Caki2 (cell line): ENCODE measurements around the gene PTBP1. TPM values are rescaled to one million over a fixed set of nuclear protein-coding genes. Genes with fewer than 3 reads are reported as not detected.

Experiments used
- DNase-seq: peaks from one replicate; pipeline ENCODE4 v3.0.0-alpha.2; 2015; ENCODE audit warnings: low read depth
- in situ Hi-C: cut with HindIII; loops from 2 replicates; pipeline ENCODE4 v1.10.0; 2016; ENCODE audit warnings: low sequenced_read_pairs, low pct_unique_long_range_greater_than_20kb, mixed read lengths
- total RNA-seq: library from RNA; depleted of rRNA; stranded (reverse); fragments of >200 nt; shearing (Covaris generic); gene quantifications from 2 replicates; pipeline ENCODE4 v1.2.3, GENCODE V29; 2014; ENCODE audit warnings: low replicate concordance

PTBP1 gene
- total RNA-seq, 1 experiment from 2014 or later: 182 TPM

DNA sequence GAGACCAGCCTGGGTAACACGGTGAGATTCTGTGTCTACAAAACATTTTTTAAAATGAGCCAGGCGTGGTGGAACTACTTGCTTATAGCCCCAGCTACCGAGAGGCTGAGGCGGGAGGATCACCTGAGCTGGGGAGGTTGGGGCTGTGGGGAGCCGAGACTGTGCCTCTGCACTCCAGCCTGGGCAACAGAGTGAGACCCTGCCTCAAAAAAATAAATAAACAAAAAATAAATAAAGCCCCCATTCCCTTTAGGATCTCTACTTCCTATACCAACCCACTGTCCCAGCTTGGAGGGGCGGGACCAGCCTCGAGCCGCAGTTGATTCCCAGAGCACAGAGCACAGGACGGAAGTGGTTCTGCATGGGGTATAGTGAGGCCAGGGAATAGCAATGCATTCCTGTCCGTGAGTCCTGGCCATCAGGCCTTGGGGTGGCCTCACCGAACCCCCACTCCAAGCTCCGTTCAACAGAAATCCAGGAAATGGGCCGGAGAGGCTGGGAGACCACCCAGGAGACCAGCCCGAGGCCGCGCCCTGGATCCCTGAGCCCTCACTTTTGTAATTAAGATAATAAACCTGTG, 4.9 kb upstream of the PTBP1 start:
- in situ Hi-C loops: no loop called here
- DNase-seq: no peak

DNA sequence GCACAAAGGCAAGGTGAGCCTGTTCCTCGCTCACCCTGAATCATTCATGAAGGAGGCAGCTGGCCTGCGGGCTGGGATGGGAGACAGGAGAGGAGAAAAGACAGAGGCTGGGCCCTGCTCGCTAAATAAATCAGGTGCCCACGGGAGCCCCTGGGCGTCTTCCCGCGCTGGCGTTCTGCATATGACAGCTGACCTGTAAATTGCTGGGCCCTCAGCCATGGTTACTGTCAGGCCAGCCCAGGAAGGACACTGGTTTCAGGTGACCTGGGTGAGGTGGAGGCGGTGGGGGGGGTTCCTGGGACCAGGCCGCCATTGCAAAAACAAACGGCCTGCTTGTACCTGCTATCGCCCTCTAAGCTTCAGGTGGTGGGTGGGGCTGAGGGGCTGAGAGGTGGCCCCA, 3.4 kb upstream of the PTBP1 start:
- in situ Hi-C loops: no loop called here
- DNase-seq: no peak

DNA sequence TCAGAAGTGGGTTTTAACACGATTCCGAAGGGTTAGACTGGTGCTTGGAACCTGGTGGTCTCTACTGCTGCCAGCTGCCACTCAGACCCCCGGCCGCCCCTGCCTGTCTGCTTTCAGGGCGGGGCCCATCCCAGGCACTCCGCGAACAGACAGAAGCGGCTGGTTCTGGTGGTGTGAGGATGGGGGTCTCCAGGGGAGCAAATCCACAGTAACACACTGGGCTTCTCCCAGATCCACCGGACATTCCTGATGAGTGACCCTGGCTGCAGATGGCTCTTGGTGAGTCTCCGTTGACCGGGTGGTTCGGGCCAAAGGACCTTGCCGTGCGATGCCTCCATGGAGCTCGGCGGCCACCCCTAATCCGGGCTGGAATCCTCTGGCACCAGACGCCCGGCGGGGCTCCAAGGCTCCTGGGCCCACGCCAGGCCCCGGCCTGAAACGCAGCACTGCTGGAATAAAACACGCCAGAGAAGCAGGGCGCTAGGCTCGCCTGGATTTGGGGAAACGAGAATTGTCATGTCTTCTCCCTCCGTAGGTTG, 2.1 kb upstream of the PTBP1 start:
- DNase-seq: no peak
- in situ Hi-C loops: no loop called here

DNA sequence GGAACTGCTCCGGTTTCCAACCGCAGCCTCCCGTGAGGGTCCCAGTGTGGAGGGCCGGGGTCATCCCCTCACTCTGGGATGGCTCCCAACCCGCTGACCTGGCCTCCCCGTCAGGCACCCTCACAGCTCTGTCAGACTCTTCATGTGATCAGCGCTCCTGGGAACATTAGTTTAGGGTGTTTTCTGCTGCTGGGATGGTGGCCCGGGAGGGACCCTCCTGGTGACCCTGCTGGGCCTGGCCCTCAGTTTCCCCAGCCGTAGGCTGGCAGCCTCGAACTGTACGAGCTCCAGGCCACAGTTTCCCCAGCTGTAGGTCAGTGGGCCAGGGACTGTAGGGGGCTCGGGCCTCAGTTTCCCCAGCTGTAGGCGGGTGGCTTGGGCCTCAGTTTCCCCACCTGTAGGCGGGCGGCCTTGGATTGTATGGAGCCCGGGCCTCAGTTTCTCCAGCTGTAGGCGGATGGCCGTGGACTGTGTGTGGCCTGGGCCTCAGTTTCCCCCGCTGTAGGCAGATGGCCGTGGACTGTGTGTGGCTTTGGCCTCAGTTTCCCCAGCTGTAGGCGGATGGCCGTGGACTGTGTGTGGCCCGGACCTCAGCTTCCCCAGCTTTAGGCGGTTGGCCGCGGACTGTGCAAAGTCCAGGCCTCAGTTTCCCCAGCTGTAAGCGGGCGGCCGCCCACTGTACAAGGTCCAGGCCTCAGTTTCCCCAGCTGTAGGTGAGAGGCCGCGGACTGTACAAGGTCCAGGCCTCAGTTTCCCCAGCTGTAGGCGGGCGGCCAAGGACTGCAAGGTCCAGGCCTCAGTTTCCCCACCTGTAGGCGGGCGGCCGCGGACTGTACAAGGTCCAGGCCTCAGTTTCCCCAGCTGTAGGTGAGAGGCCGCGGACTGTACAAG, 1.3 kb upstream of the PTBP1 start:
- DNase-seq: no peak
- in situ Hi-C loops: no loop called here

DNA sequence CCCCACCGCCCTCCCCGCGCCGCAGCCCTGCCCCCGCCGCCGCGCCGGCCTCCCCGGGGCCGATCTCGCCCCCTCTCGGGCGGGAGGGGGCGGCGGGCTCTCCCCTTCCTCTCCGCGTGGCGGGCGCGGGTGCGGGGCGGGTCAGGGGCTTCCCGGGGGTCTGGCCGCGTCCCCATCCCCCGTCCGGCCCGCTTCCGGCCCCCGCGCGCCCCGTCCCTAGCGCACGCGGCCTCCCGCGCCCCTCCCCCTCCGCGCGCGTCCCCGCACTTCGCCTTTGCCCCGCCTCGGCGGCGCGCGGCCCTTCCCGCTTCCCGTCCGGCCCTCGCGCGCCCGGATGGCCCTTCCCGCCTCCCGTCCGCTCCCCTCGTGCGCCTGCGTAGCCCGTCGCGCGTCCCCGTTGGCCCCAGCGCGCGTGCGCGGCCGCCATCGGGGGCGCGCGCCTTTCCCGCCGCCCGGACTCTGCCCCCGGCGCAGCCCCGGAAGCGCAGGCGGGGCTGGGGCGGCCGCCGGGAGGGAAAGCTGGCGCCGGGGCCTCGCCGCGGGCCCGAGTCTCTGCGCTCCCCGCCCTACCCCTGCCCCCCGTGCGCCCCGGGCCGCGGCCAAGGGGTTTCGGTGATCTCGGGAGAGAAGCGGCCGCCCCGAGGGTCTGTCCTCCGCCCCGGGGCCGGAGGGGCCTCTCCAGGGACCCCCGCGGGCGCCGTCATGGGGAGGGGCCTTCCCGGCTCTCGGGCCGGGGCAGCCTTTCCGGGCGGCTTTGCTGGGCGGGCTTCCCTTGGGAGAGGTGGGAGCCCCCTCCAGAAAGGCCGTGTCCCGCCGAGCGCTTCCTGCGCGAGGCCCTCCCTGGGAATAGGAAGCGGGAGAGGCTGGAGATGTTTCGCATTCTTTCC, 519 bp downstream of the PTBP1 start:
- DNase-seq: peak; percentile 79
- in situ Hi-C loops: no loop called here

DNA sequence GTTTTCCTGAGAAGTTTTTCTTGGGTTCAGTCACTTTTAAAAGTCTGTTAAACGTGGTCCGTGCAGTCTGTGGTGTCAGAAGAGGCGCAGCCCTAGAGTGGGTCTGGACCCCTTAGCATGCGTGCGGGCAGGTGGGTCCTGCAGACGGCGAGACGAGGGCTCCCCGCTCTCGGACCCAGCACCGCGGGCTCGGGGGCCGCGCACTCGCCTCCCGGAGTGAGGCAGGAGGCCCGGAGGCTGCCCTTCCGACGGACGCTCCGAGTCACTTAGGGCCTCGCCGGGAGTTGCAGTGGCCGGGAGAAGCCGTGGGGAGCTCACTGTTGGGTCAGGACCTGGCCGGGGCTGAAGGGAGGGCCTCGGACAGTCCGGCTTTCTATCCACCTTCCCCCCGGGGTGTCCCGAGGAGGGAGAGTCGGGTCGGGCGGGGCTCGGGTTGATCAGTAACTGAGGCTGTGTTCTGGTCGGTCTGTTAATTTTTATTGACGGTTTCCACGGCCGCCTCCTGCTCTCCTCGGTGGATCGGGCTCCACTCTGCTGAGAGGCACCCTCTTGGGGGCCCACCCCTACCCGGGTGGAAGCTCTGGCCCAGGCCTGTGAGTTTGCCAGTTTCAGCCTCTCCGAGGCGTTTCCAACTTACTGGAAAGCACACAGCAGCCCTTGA, 1.3 kb downstream of the PTBP1 start:
- DNase-seq: peak; percentile 42
- in situ Hi-C loops: no loop called here

DNA sequence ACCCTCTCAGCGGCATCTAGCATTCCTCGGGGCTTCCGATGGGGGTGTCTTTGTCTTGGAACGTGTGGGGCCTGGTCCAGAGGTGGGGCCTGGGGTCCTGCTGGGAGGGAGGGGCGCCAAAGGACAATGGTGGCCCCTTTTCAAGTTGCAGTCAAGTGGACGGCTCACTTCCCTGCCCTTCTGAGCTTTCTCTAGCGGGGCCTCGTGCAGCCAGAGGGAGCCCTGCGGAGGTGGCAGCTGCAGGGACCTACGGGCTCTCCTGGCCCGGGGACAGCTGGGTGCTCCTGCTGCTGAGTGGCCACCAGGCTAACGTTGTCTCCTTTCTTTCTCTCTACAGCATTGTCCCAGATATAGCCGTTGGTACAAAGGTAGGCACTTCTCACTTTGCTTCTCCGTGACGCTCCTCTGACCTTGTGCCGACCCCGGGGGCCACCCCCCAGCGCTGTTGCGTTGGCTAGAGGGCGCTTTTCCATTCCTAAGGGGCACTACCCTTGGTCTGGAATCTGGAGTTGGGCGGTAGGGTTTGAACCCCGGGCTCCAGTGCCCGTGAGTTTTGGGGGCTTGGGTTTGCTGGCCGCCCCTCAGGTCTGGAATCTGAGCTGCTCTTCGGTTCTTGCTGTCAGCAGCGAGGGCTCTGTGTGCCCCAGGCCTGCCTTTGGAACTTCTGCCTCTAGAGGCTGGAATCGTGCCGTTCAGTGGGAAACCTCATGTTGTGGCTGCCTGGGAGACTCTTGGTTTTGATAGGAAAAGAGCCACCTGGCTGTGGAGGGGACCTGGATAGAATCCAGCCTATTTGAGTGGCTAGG, 2.0 kb downstream of the PTBP1 start:
- DNase-seq: peak; percentile 20
- in situ Hi-C loops: no loop called here

DNA sequence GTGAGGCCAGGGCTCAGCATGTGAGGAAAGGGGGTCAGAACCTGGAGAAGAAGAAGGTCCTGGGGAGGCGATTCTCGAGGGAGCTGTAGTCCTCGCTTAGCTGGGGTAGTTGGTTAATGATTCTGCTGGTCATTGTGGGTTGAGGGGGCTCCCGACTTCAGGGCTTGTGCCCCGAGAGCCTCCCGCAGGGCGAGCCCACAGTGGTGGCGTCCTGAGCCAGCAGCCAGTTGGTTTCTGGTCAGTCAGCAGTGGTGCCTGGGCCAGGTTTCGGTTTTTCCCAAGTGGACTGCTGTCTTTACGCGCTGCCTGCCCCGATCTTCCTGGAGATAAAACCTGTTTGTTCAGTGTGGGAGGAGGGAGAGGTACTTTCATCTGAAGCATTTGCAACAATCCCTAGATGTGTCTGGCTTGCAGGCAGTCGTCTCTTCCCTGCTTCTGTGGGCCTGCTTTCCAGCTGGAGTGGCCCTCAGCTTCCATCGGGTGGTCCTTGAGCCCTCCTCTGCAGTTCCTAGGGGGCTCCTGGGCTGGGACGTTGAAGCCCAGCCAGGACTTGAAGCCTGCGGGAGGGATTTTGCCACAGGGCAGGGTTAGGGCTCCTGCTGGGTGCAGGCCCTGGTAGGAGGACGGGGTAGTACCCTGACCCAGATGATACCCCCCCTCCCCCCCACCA, 3.2 kb downstream of the PTBP1 start:
- no peak for DNase-seq
- in situ Hi-C loops: no loop called here

DNA sequence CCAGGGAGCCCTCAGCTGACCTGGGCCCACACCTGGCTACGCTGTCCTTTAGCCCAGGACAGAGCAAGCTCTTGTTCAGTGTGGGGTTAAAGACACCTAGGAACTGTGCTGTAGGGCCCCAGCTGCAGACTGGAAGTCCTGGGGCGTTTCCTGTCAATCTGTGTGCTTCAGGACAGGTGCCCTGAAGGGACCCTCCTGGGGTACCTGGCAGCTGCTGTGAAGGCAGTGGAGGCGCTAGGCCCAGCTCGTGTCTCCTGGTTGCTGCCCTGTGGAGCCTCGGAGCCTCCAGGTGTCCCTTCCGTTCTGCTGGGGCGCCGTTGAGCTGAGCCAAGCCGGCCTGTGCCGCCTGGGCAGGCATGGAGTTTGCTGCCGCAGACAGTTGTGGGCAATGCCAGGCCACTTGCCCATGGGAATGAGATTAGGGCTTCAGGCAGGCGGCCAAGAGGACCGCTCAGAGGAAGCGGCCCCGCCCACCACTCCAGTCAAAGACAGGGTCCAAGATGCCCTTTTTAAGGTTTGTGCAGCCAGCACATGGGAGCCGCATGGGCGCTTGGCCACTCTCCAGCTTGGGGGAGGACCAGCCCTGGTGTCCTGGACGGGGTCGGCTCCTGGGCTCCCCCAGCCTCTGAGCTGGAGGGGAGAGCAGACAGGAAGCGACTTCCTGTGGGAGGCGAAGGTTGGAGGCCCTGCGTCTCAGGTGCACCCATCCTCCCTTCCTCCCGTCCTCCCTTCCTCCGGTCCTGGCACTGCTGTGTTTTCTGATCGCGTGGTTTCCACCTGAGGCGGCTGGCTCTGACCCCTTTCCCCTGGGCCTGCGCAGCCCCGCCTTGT, 4.0 kb downstream of the PTBP1 start:
- in situ Hi-C loops: no loop called here
- no peak for DNase-seq

DNA sequence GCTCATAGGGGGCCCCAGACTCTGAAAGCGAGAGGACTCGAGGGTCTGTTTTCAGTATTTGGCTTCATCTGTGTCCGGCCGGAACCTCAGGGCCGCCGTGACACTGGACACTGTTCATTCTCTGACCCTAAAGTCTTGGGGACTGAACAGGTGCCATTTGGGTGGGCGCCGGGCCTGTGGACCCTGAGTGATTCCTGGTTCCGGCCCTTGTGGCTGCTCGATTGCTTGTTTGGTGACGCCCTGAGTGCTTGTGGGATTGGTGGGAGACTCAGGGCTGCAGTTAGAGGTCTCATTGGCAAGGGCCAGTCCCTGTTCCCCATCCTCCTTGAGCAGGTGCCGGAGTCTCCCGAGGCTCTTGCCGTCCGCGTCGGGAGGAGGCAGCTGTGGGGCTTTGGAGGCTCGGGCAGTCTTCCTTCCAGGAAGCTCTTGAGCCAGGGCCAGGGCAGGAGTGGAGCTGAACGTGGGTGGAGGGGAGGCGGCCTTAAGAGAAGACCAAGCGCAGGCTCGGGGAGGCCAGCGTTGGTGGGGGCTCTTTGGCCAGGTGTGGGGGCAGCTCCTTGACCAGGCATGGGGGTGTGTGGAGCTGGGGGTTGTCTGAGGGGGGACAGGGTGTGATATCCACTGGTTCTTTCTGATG, 4.7 kb downstream of the PTBP1 start:
- no peak for DNase-seq
- in situ Hi-C loops: no loop called here

DNA sequence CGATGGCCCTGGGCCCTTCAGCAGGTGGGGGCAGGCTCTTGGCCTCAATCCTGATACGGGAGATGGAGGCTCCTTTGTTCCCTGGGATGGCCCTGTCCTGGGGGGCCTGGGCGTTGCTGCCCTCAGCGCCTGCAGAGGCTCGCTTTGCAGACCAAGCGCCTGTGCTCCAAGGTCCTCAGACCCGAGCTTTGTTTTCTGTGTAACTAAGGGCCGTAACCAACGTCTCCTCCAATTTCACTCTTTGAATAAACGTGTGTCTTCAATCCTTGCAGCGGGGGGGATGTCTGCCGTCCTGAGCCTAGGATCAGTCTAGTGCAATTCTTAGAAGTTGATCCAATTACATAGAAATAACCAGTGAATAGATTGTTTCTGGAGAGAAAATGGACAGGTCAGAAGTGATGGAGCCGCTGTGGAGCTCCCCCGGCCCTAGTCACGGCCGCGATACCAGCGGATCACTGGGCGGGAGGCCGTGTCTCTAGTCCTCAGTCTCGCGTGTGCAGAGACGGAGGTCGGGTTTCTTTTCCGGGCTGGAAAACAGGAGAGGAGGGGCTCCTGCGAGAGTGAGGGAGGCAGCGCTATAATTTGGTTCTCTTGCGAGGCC, 5.3 kb downstream of the PTBP1 start:
- in situ Hi-C loops: no loop called here
- DNase-seq: no peak

DNA sequence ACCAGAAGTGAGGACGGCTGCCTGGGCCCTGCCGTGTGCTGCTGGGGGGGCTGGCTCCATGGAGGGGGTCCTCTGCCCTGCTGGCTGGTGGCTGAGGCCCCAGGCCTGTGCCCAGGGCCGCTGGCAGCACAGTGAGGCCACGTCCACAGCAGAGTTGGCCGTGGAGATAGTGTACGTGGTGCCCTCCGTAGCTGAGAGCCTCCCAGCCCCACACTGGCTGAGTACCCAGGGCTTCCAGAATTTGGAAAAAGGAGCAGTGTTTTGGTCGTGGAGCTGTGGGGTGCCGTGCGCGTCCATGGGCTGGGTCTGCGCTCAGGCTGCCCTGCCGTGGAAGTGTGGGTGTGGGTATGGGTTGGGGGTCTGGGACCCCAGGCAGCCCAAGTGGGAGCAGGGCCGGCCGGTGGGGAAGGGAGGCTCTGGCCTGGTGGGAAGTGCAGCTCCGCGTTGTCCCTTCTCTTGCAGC, 5.9 kb downstream of the PTBP1 start:
- in situ Hi-C loops: no loop called here
- DNase-seq: no peak

DNA sequence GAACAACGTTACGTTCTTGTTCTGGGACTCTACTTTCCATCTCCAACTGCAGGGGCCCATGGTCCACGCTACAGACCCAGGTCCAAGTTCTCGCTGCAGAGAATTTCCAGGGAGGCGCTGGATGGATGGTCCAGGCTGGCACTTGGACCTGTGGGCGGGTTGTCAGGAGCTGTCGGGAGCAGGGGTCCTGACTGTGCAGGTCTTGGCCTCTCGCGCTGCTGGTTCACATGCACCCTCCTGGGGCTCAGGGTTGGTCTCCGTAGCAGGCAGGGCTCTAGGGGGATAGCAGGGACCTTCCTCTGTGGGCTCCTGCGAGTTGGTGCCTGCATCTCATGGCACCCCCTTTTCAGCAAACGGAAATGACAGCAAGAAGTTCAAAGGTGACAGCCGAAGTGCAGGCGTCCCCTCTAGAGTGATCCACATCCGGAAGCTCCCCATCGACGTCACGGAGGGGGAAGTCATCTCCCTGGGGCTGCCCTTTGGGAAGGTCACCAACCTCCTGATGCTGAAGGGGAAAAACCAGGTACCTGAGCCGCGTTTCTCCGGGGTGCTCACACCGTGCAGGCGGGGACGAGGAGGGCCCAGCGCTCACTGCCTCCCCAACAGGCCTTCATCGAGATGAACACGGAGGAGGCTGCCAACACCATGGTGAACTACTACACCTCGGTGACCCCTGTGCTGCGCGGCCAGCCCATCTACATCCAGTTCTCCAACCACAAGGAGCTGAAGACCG, 6.6 kb downstream of the PTBP1 start:
- DNase-seq: no peak
- in situ Hi-C loops: no loop called here

DNA sequence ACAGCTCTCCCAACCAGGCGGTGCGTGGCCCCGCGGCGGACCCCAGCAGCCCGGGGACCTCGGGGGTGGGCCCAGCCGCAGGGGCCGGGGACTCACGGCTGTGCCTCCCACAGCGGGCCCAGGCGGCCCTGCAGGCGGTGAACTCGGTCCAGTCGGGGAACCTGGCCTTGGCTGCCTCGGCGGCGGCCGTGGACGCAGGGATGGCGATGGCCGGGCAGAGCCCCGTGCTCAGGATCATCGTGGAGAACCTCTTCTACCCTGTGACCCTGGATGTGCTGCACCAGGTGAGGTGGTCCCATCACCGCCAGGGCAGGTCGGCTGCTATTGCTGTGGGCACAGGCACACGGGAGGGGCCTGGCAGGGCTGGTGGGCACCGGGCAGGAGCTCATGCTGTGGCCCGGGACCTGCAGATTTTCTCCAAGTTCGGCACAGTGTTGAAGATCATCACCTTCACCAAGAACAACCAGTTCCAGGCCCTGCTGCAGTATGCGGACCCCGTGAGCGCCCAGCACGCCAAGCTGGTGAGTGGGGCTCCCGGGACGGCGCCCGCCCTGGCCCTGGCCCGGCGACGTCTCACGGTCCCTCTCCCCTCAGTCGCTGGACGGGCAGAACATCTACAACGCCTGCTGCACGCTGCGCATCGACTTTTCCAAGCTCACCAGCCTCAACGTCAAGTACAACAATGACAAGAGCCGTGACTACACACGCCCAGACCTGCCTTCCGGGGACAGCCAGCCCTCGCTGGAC, 7.3 kb downstream of the PTBP1 start:
- in situ Hi-C loops: no loop called here
- DNase-seq: no peak
